ENCODE results near the gene A1CF. TPM values are rescaled to one million over a fixed set of nuclear protein-coding genes. Genes with fewer than 3 reads are reported as not detected.
A peak's percentile ranks its signal among the peaks of the same experiment; 100 is the strongest.

A1CF gene
- total RNA-seq, 1 experiment from 2014 or later: not detected

- DNase-seq: no peak
- no peak overlapping the region for H3K27ac Mint-ChIP-seq (ENCODE audit: unreplicated experiment)
- BruUV-seq (replicated peaks): no TSS peak
- no peaks in the 10 kb centered on the region for H3K27me3 Mint-ChIP-seq (ENCODE audit: unreplicated experiment)
- peaks cover 13% of the 10 kb centered on the region for H3K4me1 Mint-ChIP-seq (ENCODE audit: low read depth, unreplicated experiment)
- H3K9me3 Mint-ChIP-seq (ENCODE audit: low read depth, unreplicated experiment): no peaks in the 10 kb centered on the region
- intact Hi-C loops (cut with micrococcal nuclease; ENCODE audit: unreplicated experiment): no loop called here
- TF ChIP-seq, protein P1, sequence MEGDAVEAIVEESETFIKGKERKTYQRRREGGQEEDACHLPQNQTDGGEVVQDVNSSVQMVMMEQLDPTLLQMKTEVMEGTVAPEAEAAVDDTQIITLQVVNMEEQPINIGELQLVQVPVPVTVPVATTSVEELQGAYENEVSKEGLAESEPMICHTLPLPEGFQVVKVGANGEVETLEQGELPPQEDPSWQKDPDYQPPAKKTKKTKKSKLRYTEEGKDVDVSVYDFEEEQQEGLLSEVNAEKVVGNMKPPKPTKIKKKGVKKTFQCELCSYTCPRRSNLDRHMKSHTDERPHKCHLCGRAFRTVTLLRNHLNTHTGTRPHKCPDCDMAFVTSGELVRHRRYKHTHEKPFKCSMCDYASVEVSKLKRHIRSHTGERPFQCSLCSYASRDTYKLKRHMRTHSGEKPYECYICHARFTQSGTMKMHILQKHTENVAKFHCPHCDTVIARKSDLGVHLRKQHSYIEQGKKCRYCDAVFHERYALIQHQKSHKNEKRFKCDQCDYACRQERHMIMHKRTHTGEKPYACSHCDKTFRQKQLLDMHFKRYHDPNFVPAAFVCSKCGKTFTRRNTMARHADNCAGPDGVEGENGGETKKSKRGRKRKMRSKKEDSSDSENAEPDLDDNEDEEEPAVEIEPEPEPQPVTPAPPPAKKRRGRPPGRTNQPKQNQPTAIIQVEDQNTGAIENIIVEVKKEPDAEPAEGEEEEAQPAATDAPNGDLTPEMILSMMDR (IDR thresholded peaks at IDR 0.05; ENCODE audit: unreplicated experiment): no peak
- CTCF ChIA-PET: no interaction called here
- H3K4me3 Mint-ChIP-seq (ENCODE audit: low read depth, unreplicated experiment): no peak overlapping the region
- no peaks in the 10 kb centered on the region for H3K36me3 Mint-ChIP-seq (ENCODE audit: insufficient read depth, unreplicated experiment)
Observed at GRCh38 chr10:50861370-50861769, 24.1 kb downstream of the A1CF start.

DNA sequence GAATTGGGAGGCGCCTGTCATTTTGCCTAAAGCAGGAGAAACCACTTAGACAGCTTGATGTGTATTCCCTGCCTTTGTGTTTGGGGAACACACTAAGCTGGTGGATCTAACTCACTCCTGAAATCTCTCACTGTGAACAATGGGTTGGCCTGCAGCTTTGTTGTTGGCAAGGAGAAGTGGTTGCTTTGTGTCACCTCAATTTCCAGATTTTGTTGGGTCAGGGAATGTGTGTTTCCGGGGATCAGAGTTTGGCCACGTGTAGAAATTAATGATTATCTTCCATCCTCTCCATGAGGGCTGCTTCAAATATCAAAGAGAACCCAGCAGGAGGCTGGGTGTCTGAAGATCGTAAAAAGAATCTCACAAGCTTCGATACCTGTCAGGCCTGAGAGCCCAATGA is 27.8 kb downstream of the A1CF start:
- H3K36me3 Mint-ChIP-seq (ENCODE audit: insufficient read depth, unreplicated experiment): no peaks in the 10 kb centered on the region
- DNase-seq: no peak
- TF ChIP-seq, protein P1 (IDR thresholded peaks at IDR 0.05; ENCODE audit: unreplicated experiment): no peak
- H3K4me1 Mint-ChIP-seq (ENCODE audit: low read depth, unreplicated experiment): peaks cover 30% of the 10 kb centered on the region
- no TSS peak for BruUV-seq (replicated peaks)
- no peaks in the 10 kb centered on the region for H3K9me3 Mint-ChIP-seq (ENCODE audit: low read depth, unreplicated experiment)
- CTCF ChIA-PET: interaction anchor here (0.6 kb wide), 1 partner anchor 182 kb away, joined by 3 read pairs; no protein-coding TSS in a partner anchor
- intact Hi-C loops (cut with micrococcal nuclease; ENCODE audit: unreplicated experiment): no loop called here
- H3K4me3 Mint-ChIP-seq (ENCODE audit: low read depth, unreplicated experiment): no peak overlapping the region
- peak overlapping the region; percentile 56 for H3K27ac Mint-ChIP-seq (ENCODE audit: unreplicated experiment)
- no peaks in the 10 kb centered on the region for H3K27me3 Mint-ChIP-seq (ENCODE audit: unreplicated experiment)

- BruUV-seq (replicated peaks): no TSS peak
- Mint-ChIP-seq H3K9me3 (ENCODE audit: low read depth, unreplicated experiment) (no peaks in the 10 kb centered on the region), H3K27ac (ENCODE audit: unreplicated experiment) (no peak overlapping the region), H3K36me3 (ENCODE audit: insufficient read depth, unreplicated experiment) (no peaks in the 10 kb centered on the region), H3K4me1 (ENCODE audit: low read depth, unreplicated experiment) (peaks cover 51% of the 10 kb centered on the region), H3K27me3 (ENCODE audit: unreplicated experiment) (no peaks in the 10 kb centered on the region), H3K4me3 (ENCODE audit: low read depth, unreplicated experiment) (no peak overlapping the region)
- intact Hi-C loops (cut with micrococcal nuclease; ENCODE audit: unreplicated experiment): no loop called here
- DNase-seq: no peak
- TF ChIP-seq, protein P1 (IDR thresholded peaks at IDR 0.05; ENCODE audit: unreplicated experiment): no peak
- CTCF ChIA-PET: interaction anchor here (0.6 to 1.2 kb wide), 3 partner anchors 9 to 358 kb away, joined by 3 to 4 read pairs (median 3); no protein-coding TSS in a partner anchor
Observed at GRCh38 chr10:50855461-50855860, 30.0 kb downstream of the A1CF start.

- H3K36me3 Mint-ChIP-seq (ENCODE audit: insufficient read depth, unreplicated experiment): no peaks in the 10 kb centered on the region
- DNase-seq: no peak
- no peak overlapping the region for H3K27ac Mint-ChIP-seq (ENCODE audit: unreplicated experiment)
- no TSS peak for BruUV-seq (replicated peaks)
- H3K27me3 Mint-ChIP-seq (ENCODE audit: unreplicated experiment): no peaks in the 10 kb centered on the region
- peaks cover 51% of the 10 kb centered on the region for H3K4me1 Mint-ChIP-seq (ENCODE audit: low read depth, unreplicated experiment)
- intact Hi-C loops (cut with micrococcal nuclease; ENCODE audit: unreplicated experiment): no loop called here
- CTCF ChIA-PET: interaction anchor here (0.6 to 1.2 kb wide), 3 partner anchors 10 to 358 kb away, joined by 3 to 4 read pairs (median 3); no protein-coding TSS in a partner anchor
- H3K4me3 Mint-ChIP-seq (ENCODE audit: low read depth, unreplicated experiment): no peak overlapping the region
- TF ChIP-seq, protein P1 (IDR thresholded peaks at IDR 0.05; ENCODE audit: unreplicated experiment): no peak
- no peaks in the 10 kb centered on the region for H3K9me3 Mint-ChIP-seq (ENCODE audit: low read depth, unreplicated experiment)
Observed at GRCh38 chr10:50855015-50855414, 30.4 kb downstream of the A1CF start.

Measured in Calu3 (cell line).